ENCODE data around the gene TFAP2E. TPM values are rescaled to one million over a fixed set of nuclear protein-coding genes. Genes with fewer than 3 reads are reported as not detected.
A peak's percentile ranks its signal among the peaks of the same experiment; 100 is the strongest.

TFAP2E gene
- polyA plus RNA-seq, 1 donor from 2014 or later, result 7.0 TPM

DNA sequence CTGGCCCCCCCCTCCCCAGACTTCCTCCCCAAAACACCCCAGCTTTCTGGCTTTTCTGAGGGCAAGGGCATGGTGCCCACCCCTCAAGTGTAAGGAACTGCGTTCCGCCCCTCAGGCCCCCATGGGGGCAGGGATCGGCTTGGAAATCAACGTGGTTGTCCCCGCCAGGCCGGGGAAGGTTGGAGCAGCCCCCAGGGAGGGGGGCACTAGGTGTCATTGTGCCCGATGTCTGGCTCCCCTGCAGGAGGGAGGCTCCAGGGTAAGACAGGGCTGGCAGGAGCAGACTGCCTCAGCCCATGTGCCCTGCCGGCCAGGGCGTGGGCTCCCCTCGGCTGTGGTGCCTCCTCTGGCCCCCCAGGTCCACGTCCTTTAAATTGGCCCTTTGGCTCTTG lies 7.4 kb upstream of the TFAP2E start:
- Histone ChIP-seq H4K20me1 (ENCODE audit: insufficient read depth) (no peaks in the 10 kb centered on the region), H3F3A (ENCODE audit: insufficient read depth, low read length, poor library complexity, severe bottlenecking) (no peaks in the 10 kb centered on the region), H3K27ac (ENCODE audit: low read length) (no peak overlapping the region), H3K4me3 (ENCODE audit: low read length) (no peak overlapping the region), H3K9me3 (ENCODE audit: low read length) (no peaks in the 10 kb centered on the region), H3K9ac (ENCODE audit: low read length) (no peak overlapping the region), H3K4me2 (ENCODE audit: low read length) (no peak overlapping the region), H2AFZ (ENCODE audit: low read depth, low read length) (no peak overlapping the region), H3K27me3 (ENCODE audit: insufficient read depth, low read depth, low read length) (peaks cover 11% of the 10 kb centered on the region), H3K36me3 (ENCODE audit: insufficient read depth, low read length) (no peaks in the 10 kb centered on the region), H3K9me2 (ENCODE audit: insufficient read depth, low read length) (no peaks in the 10 kb centered on the region), H3K79me2 (replicated peaks; ENCODE audit: insufficient read depth, low read length) (no peaks in the 10 kb centered on the region)
- no peak for TF ChIP-seq EZH2 (IDR thresholded peaks at IDR 0.05; ENCODE audit: borderline replicate concordance, insufficient read depth, low read length, poor library complexity, severe bottlenecking)
- no peak for TF ChIP-seq TAF1 (IDR thresholded peaks at IDR 0.05; ENCODE audit: low read depth)
- TF ChIP-seq RAD21 (conservative IDR thresholded peaks at IDR 0.05), result no peak

DNA sequence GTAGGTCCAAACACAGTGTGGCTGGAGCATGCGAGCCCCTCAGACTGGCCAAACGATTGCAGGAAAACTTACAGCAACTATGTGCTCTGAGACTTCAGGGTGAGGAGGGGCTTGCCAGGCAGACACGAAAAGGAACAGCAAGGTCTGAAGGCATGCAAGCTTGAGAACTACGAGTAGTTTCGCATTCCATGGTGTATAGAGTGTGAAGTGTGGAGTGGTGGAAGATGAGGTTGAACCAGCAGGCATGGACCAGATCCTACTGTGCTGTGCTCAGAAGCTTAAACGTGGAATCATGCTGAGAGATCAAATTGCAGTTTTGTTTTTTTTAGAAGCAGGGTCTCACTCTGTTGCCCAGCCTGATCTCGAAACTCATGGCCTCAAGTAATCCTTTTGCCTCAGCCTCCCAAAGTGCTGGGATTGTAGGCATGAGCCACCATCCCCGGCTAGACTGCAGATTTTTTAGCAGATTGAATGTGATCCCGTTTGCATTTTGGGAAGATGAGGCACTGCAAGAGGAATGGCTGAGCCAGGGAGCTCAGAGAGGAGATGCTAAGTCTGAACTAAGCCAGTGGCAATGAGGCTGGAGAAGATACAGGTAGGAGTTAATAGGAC lies 5.1 kb upstream of the TFAP2E start:
- no peak for TF ChIP-seq MXI1 (conservative IDR thresholded peaks at IDR 0.05; ENCODE audit: poor library complexity, severe bottlenecking)
- TF ChIP-seq POLR2AphosphoS5 (IDR thresholded peaks at IDR 0.05), result no peak
- TF ChIP-seq, protein P1, sequence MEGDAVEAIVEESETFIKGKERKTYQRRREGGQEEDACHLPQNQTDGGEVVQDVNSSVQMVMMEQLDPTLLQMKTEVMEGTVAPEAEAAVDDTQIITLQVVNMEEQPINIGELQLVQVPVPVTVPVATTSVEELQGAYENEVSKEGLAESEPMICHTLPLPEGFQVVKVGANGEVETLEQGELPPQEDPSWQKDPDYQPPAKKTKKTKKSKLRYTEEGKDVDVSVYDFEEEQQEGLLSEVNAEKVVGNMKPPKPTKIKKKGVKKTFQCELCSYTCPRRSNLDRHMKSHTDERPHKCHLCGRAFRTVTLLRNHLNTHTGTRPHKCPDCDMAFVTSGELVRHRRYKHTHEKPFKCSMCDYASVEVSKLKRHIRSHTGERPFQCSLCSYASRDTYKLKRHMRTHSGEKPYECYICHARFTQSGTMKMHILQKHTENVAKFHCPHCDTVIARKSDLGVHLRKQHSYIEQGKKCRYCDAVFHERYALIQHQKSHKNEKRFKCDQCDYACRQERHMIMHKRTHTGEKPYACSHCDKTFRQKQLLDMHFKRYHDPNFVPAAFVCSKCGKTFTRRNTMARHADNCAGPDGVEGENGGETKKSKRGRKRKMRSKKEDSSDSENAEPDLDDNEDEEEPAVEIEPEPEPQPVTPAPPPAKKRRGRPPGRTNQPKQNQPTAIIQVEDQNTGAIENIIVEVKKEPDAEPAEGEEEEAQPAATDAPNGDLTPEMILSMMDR (IDR thresholded peaks at IDR 0.05; ENCODE audit: poor library complexity, severe bottlenecking), result no peak
- no peak overlapping the region for H3K4me2 ChIP-seq (ENCODE audit: low read length)
- H3K9me2 ChIP-seq (ENCODE audit: insufficient read depth, low read length), result no peaks in the 10 kb centered on the region
- H3K36me3 ChIP-seq (ENCODE audit: insufficient read depth, low read length), result no peaks in the 10 kb centered on the region
- no peak overlapping the region for H2AFZ ChIP-seq (ENCODE audit: low read depth, low read length)
- no peaks in the 10 kb centered on the region for H3K79me2 ChIP-seq (replicated peaks; ENCODE audit: insufficient read depth, low read length)
- H4K20me1 ChIP-seq (ENCODE audit: insufficient read depth), result no peaks in the 10 kb centered on the region
- H3K27ac ChIP-seq (ENCODE audit: low read length), result no peak overlapping the region
- no peak overlapping the region for H3K4me3 ChIP-seq (ENCODE audit: low read length)
- no peaks in the 10 kb centered on the region for H3K9me3 ChIP-seq (ENCODE audit: low read length)
- peaks cover 33% of the 10 kb centered on the region for H3K27me3 ChIP-seq (ENCODE audit: insufficient read depth, low read depth, low read length)
- no peaks in the 10 kb centered on the region for H3F3A ChIP-seq (ENCODE audit: insufficient read depth, low read length, poor library complexity, severe bottlenecking)
- no peak overlapping the region for H3K9ac ChIP-seq (ENCODE audit: low read length)

DNA sequence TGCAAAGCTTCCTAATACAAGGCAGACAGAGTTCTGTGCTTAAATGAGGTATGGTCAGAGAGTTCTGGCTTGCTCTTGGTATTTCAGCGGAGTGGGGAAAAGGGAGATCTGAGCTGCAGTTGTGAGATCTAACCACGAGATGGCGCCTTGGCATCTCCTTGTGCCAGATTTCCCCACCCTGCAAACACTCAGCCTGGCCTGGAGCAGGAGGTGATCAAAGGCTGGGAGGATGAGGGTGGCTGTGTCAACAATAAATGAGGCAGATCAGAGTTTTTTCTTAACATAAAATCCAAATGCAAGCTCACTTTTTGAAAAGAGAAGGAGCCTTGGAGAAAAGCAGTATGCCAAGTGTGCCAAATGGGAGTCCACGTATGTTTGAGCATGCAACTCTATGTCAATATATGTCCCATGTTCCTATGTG lies 4.1 kb upstream of the TFAP2E start:
- Histone ChIP-seq H3K27ac (ENCODE audit: low read length) (no peak overlapping the region), H3K79me2 (replicated peaks; ENCODE audit: insufficient read depth, low read length) (no peaks in the 10 kb centered on the region), H3K4me2 (ENCODE audit: low read length) (no peak overlapping the region), H3F3A (ENCODE audit: insufficient read depth, low read length, poor library complexity, severe bottlenecking) (no peaks in the 10 kb centered on the region), H3K4me3 (ENCODE audit: low read length) (no peak overlapping the region), H2AFZ (ENCODE audit: low read depth, low read length) (no peak overlapping the region), H3K9me3 (ENCODE audit: low read length) (no peaks in the 10 kb centered on the region), H3K9ac (ENCODE audit: low read length) (no peak overlapping the region), H3K27me3 (ENCODE audit: insufficient read depth, low read depth, low read length) (peaks cover 43% of the 10 kb centered on the region), H3K9me2 (ENCODE audit: insufficient read depth, low read length) (no peaks in the 10 kb centered on the region), H3K36me3 (ENCODE audit: insufficient read depth, low read length) (no peaks in the 10 kb centered on the region), H4K20me1 (ENCODE audit: insufficient read depth) (no peaks in the 10 kb centered on the region)
- TF ChIP-seq, protein P1 (IDR thresholded peaks at IDR 0.05; ENCODE audit: poor library complexity, severe bottlenecking), result peak; percentile 91
- no peak for TF ChIP-seq EZH2 (IDR thresholded peaks at IDR 0.05; ENCODE audit: borderline replicate concordance, insufficient read depth, low read length, poor library complexity, severe bottlenecking)
- TF ChIP-seq SMC3 (conservative IDR thresholded peaks at IDR 0.05; ENCODE audit: poor library complexity), result peak; percentile 93
- no peak for TF ChIP-seq POLR2AphosphoS5 (IDR thresholded peaks at IDR 0.05)
- peak; percentile 88 for TF ChIP-seq RAD21 (conservative IDR thresholded peaks at IDR 0.05)
- TF ChIP-seq MXI1 (conservative IDR thresholded peaks at IDR 0.05; ENCODE audit: poor library complexity, severe bottlenecking), result no peak
- no peak for TF ChIP-seq TAF1 (IDR thresholded peaks at IDR 0.05; ENCODE audit: low read depth)
- no peak for TF ChIP-seq EP300 (conservative IDR thresholded peaks at IDR 0.05; ENCODE audit: poor library complexity, severe bottlenecking)
